ENCODE data around the gene ACTL6B. TPM values are rescaled to one million over a fixed set of nuclear protein-coding genes. Genes with fewer than 3 reads are reported as not detected.

ACTL6B gene
- total RNA-seq, 1 donor from 2014 or later = not detected

DNA sequence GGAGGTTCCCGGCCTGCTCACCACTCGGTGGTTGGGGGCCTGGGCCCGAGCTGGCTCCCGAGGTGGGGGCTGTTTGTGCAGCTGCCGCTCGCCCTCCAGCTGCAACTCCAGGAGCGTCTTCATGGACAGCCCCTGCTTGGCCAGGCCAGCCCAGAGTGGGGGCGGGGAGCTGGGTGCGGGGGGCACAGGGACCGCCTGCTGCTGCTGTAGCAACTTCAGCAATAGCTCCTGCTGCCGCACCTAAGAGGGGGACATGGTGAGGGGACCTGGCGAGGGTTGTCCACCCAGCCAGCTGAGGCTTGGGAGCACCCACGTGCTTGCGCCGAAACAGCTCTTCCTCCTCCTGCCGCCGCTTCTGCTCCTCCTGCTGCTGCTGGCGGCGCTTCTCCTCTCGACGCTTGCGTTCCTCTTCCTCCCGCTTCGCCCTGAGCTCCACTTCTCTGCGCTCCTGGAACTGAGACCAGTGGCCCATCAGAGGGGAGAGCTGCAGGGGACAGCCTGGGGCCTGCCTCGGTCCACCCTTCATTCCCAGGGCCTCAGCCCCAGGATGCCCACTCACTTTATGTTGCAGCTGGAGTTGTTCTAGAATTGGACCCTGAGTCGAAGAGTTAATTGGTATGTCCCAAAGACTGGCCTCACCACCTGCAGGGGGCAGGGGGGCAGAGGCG is 26.9 kb upstream of the ACTL6B start:
- Mint-ChIP-seq H3K9me3 (ENCODE audit: low read depth) (no peaks in the 10 kb centered on the region), H3K27me3 (ENCODE audit: low read depth) (no peaks in the 10 kb centered on the region), H3K27ac (ENCODE audit: unreplicated experiment) (no peak overlapping the region), H3K36me3 (ENCODE audit: low read depth) (peaks cover 14% of the 10 kb centered on the region), H3K4me3 (ENCODE audit: unreplicated experiment) (no peak overlapping the region), H3K4me1 (ENCODE audit: low read depth) (no peaks in the 10 kb centered on the region)
- no peak for DNase-seq (ENCODE audit: low spot score)
- TF ChIP-seq, protein P1, sequence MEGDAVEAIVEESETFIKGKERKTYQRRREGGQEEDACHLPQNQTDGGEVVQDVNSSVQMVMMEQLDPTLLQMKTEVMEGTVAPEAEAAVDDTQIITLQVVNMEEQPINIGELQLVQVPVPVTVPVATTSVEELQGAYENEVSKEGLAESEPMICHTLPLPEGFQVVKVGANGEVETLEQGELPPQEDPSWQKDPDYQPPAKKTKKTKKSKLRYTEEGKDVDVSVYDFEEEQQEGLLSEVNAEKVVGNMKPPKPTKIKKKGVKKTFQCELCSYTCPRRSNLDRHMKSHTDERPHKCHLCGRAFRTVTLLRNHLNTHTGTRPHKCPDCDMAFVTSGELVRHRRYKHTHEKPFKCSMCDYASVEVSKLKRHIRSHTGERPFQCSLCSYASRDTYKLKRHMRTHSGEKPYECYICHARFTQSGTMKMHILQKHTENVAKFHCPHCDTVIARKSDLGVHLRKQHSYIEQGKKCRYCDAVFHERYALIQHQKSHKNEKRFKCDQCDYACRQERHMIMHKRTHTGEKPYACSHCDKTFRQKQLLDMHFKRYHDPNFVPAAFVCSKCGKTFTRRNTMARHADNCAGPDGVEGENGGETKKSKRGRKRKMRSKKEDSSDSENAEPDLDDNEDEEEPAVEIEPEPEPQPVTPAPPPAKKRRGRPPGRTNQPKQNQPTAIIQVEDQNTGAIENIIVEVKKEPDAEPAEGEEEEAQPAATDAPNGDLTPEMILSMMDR (IDR thresholded peaks at IDR 0.05) = no peak

DNA sequence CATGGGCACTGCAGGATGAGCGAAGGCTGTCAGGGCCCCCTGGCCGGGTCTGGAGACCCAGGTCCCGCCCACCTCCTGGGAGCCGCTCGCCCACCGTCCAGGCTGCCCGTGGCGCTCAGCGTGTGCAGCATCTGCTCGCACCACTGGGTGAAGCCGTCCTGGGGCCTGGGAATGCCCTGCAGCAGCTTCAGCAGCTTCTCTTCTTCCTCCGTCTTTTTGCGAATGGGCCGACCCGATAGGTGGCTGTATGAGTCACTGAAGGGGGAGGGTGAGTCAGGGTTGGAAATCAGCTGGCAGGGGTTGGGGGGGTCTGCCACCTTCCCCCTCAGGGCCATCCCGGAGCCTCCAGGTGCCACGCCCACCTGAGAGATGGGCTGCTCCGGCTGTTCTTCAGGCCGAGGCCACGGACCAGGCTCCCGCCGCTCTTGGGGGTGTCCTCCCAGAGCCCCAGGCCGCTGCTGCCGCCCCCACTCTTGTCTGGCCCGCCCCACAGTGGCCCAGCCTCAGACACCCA is 26.0 kb upstream of the ACTL6B start:
- no peaks in the 10 kb centered on the region for H3K27me3 Mint-ChIP-seq (ENCODE audit: low read depth)
- no peaks in the 10 kb centered on the region for H3K9me3 Mint-ChIP-seq (ENCODE audit: low read depth)
- DNase-seq (ENCODE audit: low spot score) = no peak
- H3K27ac Mint-ChIP-seq (ENCODE audit: unreplicated experiment) = no peak overlapping the region
- TF ChIP-seq, protein P1 (IDR thresholded peaks at IDR 0.05) = no peak
- H3K4me1 Mint-ChIP-seq (ENCODE audit: low read depth) = no peaks in the 10 kb centered on the region
- no peak overlapping the region for H3K4me3 Mint-ChIP-seq (ENCODE audit: unreplicated experiment)
- peaks cover 14% of the 10 kb centered on the region for H3K36me3 Mint-ChIP-seq (ENCODE audit: low read depth)

DNA sequence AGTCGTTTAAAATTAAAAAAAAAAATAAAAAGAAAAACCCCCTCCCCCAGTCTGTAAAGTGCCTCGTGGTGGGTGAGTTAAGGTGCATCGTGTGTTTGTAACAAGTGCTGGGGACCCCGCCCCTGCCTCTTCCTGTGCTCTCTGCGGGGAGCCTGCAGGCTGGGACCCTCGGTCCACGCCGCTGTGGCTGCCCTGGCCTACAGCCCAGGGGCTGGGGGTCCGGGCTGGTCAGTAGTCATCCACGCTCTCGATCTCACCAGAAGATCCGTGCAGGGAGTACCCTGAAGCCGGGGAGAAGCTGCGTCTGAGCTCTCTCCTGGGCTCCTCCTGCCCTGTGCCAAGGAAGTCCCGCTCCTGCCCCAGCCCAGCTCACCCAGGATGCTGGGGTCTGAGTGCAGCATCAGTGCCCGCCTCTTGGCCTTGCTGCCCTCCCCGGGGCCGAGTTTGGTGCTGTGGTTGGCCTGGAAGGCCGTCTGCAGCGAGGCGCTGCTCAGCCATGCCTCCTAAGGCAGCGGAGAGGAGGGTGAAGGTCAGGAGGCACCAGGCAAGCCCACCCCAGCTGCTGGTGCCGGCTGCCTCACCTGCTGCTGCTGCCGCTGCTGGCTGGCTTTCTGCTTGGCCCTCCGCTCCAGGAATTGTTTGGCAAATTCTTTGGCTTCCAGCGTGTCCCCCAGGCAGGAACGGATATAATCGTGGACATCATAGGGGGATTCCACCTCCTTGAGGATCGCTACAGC is 25.4 kb upstream of the ACTL6B start:
- TF ChIP-seq, protein P1 (IDR thresholded peaks at IDR 0.05) = no peak
- Mint-ChIP-seq H3K4me1 (ENCODE audit: low read depth) (peaks cover 1% of the 10 kb centered on the region), H3K4me3 (ENCODE audit: unreplicated experiment) (no peak overlapping the region), H3K27ac (ENCODE audit: unreplicated experiment) (no peak overlapping the region), H3K9me3 (ENCODE audit: low read depth) (no peaks in the 10 kb centered on the region), H3K36me3 (ENCODE audit: low read depth) (peaks cover 14% of the 10 kb centered on the region), H3K27me3 (ENCODE audit: low read depth) (no peaks in the 10 kb centered on the region)
- no peak for DNase-seq (ENCODE audit: low spot score)

GRCh38 chr7:100680576-100681271 is 24.5 kb upstream of the ACTL6B start:
- Mint-ChIP-seq H3K27ac (ENCODE audit: unreplicated experiment) (no peak overlapping the region), H3K4me3 (ENCODE audit: unreplicated experiment) (no peak overlapping the region), H3K36me3 (ENCODE audit: low read depth) (peaks cover 14% of the 10 kb centered on the region), H3K27me3 (ENCODE audit: low read depth) (no peaks in the 10 kb centered on the region), H3K4me1 (ENCODE audit: low read depth) (peaks cover 6% of the 10 kb centered on the region), H3K9me3 (ENCODE audit: low read depth) (no peaks in the 10 kb centered on the region)
- DNase-seq (ENCODE audit: low spot score) = no peak
- TF ChIP-seq, protein P1 (IDR thresholded peaks at IDR 0.05) = no peak

- DNase-seq (ENCODE audit: low spot score) = no peak
- Mint-ChIP-seq H3K36me3 (ENCODE audit: low read depth) (peaks cover 9% of the 10 kb centered on the region), H3K27ac (ENCODE audit: unreplicated experiment) (no peak overlapping the region), H3K27me3 (ENCODE audit: low read depth) (no peaks in the 10 kb centered on the region), H3K4me3 (ENCODE audit: unreplicated experiment) (no peak overlapping the region), H3K4me1 (ENCODE audit: low read depth) (peaks cover 6% of the 10 kb centered on the region), H3K9me3 (ENCODE audit: low read depth) (no peaks in the 10 kb centered on the region)
- TF ChIP-seq, protein P1 (IDR thresholded peaks at IDR 0.05) = no peak
These were observed 23.8 kb upstream of the ACTL6B start for GRCh38 chr7:100679927-100680575.
